ENCODE measurements around the gene FARP1.

GRCh38 chr13:98419786-98420553 is 277.1 kb downstream of the FARP1 start:
- no peak for TF ChIP-seq CTCF (IDR thresholded peaks at IDR 0.05)
- TF ChIP-seq POLR2A (IDR thresholded peaks at IDR 0.05), result no peak

Data from body of pancreas (tissue), 4 donors.